ENCODE data around the gene SLC38A10.

Gene SLC38A10

DNA sequence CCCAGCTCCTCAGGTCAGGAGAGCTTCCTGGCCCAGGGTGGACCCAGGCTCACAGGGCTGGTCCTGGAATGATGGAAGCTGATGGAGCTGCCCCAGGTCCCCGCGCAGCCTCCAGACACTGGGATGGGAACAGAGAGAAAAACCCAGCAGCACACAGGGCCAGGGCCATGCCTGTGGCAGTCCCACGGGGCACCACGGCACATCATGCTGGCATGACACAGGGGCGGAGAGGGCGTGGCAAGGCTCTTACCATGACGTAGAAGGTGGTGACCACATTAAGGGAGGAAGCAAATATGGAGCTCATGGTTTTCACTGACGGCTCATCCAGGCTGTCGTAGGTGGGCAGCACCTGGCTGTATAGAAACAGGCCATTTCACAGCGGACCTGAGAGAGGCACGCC, 18.3 kb downstream of the SLC38A10 start:
- H3K4me3 ChIP-seq (ENCODE audit: low read length): no peak overlapping the region
- DNase-seq (ENCODE audit: low read depth): no peak
- TF ChIP-seq, protein P1, sequence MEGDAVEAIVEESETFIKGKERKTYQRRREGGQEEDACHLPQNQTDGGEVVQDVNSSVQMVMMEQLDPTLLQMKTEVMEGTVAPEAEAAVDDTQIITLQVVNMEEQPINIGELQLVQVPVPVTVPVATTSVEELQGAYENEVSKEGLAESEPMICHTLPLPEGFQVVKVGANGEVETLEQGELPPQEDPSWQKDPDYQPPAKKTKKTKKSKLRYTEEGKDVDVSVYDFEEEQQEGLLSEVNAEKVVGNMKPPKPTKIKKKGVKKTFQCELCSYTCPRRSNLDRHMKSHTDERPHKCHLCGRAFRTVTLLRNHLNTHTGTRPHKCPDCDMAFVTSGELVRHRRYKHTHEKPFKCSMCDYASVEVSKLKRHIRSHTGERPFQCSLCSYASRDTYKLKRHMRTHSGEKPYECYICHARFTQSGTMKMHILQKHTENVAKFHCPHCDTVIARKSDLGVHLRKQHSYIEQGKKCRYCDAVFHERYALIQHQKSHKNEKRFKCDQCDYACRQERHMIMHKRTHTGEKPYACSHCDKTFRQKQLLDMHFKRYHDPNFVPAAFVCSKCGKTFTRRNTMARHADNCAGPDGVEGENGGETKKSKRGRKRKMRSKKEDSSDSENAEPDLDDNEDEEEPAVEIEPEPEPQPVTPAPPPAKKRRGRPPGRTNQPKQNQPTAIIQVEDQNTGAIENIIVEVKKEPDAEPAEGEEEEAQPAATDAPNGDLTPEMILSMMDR (conservative IDR thresholded peaks at IDR 0.05; ENCODE audit: low read length): no peak

GRCh38 chr17:81274471-81274855, 20.6 kb downstream of the SLC38A10 start:
- DNase-seq (ENCODE audit: low read depth): no peak
- TF ChIP-seq, protein P1 (conservative IDR thresholded peaks at IDR 0.05; ENCODE audit: low read length): no peak
- no peak overlapping the region for H3K4me3 ChIP-seq (ENCODE audit: low read length)

- no peak for DNase-seq (ENCODE audit: low read depth)
- no peak overlapping the region for H3K4me3 ChIP-seq (ENCODE audit: low read length)
- TF ChIP-seq, protein P1 (conservative IDR thresholded peaks at IDR 0.05; ENCODE audit: low read length): no peak
Measured at GRCh38 chr17:81273698-81274470, 21.2 kb downstream of the SLC38A10 start.

DNA sequence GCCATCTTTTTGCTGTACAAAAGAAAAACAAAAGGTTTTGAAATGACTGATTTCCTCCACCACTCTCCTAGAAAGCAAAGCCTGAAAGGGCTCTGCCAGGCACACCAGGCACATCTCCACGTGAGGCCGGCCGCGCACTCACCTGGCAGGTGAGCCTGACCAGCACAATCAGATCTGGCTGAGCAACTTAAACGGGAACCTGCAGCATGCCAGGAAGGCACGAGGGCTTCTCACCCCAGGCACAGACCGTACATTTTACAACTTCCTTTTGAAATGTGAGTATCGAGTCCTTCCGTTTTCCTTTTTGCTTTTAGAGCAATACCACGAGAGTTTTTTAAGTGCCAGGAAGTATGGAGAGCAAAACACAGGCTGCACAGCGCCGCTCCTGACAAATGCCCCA, 22.5 kb downstream of the SLC38A10 start:
- no peak for DNase-seq (ENCODE audit: low read depth)
- TF ChIP-seq, protein P1 (conservative IDR thresholded peaks at IDR 0.05; ENCODE audit: low read length): no peak

GRCh38 chr17:81271226-81271625, 23.9 kb downstream of the SLC38A10 start:
- no peak for DNase-seq (ENCODE audit: low read depth)
- TF ChIP-seq, protein P1 (conservative IDR thresholded peaks at IDR 0.05; ENCODE audit: low read length): no peak
- H3K4me3 ChIP-seq (ENCODE audit: low read length): no peak overlapping the region

More for the DNA sequence above, 22.5 kb downstream of the SLC38A10 start:
- no peak overlapping the region for H3K4me3 ChIP-seq (ENCODE audit: low read length)

GRCh38 chr17:81270279-81270678, 24.8 kb downstream of the SLC38A10 start:
- TF ChIP-seq, protein P1 (conservative IDR thresholded peaks at IDR 0.05; ENCODE audit: low read length): no peak
- no peak for DNase-seq (ENCODE audit: low read depth)
- H3K4me3 ChIP-seq (ENCODE audit: low read length): no peak overlapping the region

GRCh38 chr17:81267390-81268067, 27.6 kb downstream of the SLC38A10 start:
- no peak for DNase-seq (ENCODE audit: low read depth)
- TF ChIP-seq, protein P1 (conservative IDR thresholded peaks at IDR 0.05; ENCODE audit: low read length): no peak
- H3K4me3 ChIP-seq (ENCODE audit: low read length): no peak overlapping the region

Measured in AG10803 (cell line).